Peyer's patch (tissue), 4 donors: Measurements from ENCODE around the gene SYNE3.

ENCODE experiments used
- CTCF ChIP-seq, 6 experiments: fragments of 450-650 bp in 4 of 6; fragments of 200-600 bp in 2 of 6; sonication (generic) in 1 of 6; IDR thresholded peaks; one replicate each; pipeline ENCODE4 v1.5.1; 2017 to 2019; ENCODE audit warnings: antibody characterized with exemption in 6 of 6, mild to moderate bottlenecking in 3 of 6, moderate library complexity in 1 of 6
- POLR2A ChIP-seq, 2 donors: fragments of 450-650 bp; IDR thresholded peaks; one replicate each; pipeline ENCODE4 v1.5.1; 2017; ENCODE audit warnings: antibody characterized with exemption in 2 of 2, mild to moderate bottlenecking in 2 of 2, moderate library complexity in 2 of 2

- TF ChIP-seq CTCF (IDR thresholded peaks at IDR 0.05) (no peak), POLR2A (IDR thresholded peaks at IDR 0.05) (no peak)
Measured at GRCh38 chr14:95497561-95498011, 18.9 kb downstream of the SYNE3 start.
